Gastrocnemius medialis (tissue), 4 donors: ENCODE results near the gene TMEM109.

Experiments used
- CTCF ChIP-seq, 5 experiments: fragments of 450-650 bp in 3 of 5; fragments of 200-600 bp in 2 of 5; sonication (generic) in 2 of 5; IDR thresholded peaks in 4 of 5; conservative IDR thresholded peaks in 1 of 5; 1 replicate in 4 of 5; 2 replicates in 1 of 5; pipeline ENCODE4 v1.5.1; 2016 to 2019; ENCODE audit warnings: antibody characterized with exemption in 5 of 5, mild to moderate bottlenecking in 3 of 5, moderate library complexity in 3 of 5
- POLR2A ChIP-seq, 2 donors: fragments of 450-650 bp; IDR thresholded peaks; one replicate each; pipeline ENCODE4 v1.6.1; 2017; ENCODE audit warnings: antibody characterized with exemption in 2 of 2, mild to moderate bottlenecking in 2 of 2, moderate library complexity in 2 of 2

DNA sequence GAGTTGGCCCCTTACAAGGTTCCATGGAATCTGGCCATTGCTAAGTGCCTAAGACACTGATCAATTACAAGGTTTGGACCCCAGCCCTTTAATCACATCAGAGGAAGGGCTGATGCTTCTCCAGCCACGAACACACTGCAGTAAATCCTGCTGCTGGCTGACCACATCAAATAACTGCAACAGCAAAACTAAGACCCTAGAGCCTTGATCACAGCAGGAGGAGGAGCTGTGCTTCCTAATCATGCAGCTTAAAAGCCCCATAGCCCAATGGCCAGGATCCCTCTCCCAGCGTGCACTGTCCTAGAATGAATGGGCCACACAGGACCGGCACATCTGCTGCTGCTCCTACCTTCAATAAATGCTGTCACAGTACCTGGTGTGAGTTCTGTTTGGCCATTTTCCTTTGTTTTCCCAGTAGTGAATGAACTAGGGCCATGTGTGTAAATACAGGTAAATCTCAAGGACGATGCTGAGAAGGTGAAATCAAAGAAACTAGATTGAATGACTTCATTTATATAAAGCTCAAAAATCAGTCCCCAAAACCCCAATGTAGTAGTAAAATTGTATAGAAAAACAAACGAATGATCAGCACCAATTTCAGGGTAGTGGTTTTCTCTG lies 33.9 kb upstream of the TMEM109 start:
- TF ChIP-seq POLR2A (IDR thresholded peaks at IDR 0.05) (no peak), CTCF (IDR thresholded peaks at IDR 0.05 in 4 of 5, conservative IDR thresholded peaks at IDR 0.05 in 1 of 5) (no peak)
